K562 (cell line): Measurements from ENCODE around the gene TRPC4AP. TPM values are rescaled to one million over a fixed set of nuclear protein-coding genes. Genes with fewer than 3 reads are reported as not detected.
A peak's percentile ranks its signal among the peaks of the same experiment; 100 is the strongest.

Source experiments
- ATAC-seq: fragments of 200-7000 bp; cut with Tn5 transposase; 3 replicates; pipeline ENCODE4 v1.9.1; 2020; ENCODE audit warnings: moderate library complexity
- BruUV-seq: library from RNA; stranded (reverse); fragments of 400-500 nt; replicated peaks from 2 replicates; lab custom pipeline; 2021; lab: Mats Ljungman, UMichigan
- CTCF ChIA-PET: fragments of 300-600 bp; formaldehyde crosslinking; extraction: SDS; loops from one replicate; lab custom pipeline; 2021; ENCODE audit warnings: low intra/inter-chr PET ratio; lab: Yijun Ruan, JAX
- POLR2A ChIA-PET: fragments of 300-600, 350-650 bp; sonication (Branson Sonifier 250); formaldehyde crosslinking; extraction: SDS; loops from one replicate; lab custom pipeline; 2021; ENCODE audit warnings: antibody characterized with exemption, inconsistent platforms; lab: Yijun Ruan, JAX
- DNase-seq, 4 experiments: peaks; one replicate each; pipeline versions ENCODE4 v3.0.0 to v3.0.0-alpha.2; 2011 to 2018; ENCODE audit warnings: low spot score in 3 of 4, mixed read lengths in 3 of 4; ENCODE audit errors: extremely low read depth in 1 of 4
- FAIRE-seq: peaks from 2 replicates; lab custom pipeline; 2011; peaks lifted over from hg19 to GRCh38; lab: Jason Lieb, UNC
- H2AFZ ChIP-seq: 2 replicates; pipeline ENCODE4 v1.6.0; 2011; ENCODE audit warnings: low read depth, low read length, control low read depth, inconsistent platforms
- H3K27ac ChIP-seq: fragments of 200-600 bp; 3 replicates; pipeline ENCODE4 v1.8.0; 2011; ENCODE audit warnings: low read depth, mild to moderate bottlenecking, control low read depth, inconsistent platforms, low read length, moderate library complexity, mixed read lengths; ENCODE audit errors: extremely low read depth
- H3K27me3 ChIP-seq, 2 experiments: fragments of 300-600 bp in 1 of 2; 2 replicates in 1 of 2; 3 replicates in 1 of 2; pipeline versions ENCODE4 v1.6.0 to v1.8.0; 2011; ENCODE audit warnings: inconsistent platforms in 2 of 2, low read length in 2 of 2, mild to moderate bottlenecking in 1 of 2, mixed read lengths in 1 of 2, moderate library complexity in 1 of 2; ENCODE audit not compliant: control insufficient read depth in 2 of 2, insufficient read depth in 2 of 2
- H3K36me3 ChIP-seq: fragments of 300-600 bp; 3 replicates; pipeline ENCODE4 v1.8.0; 2011; ENCODE audit warnings: mild to moderate bottlenecking, low read length, inconsistent platforms; ENCODE audit not compliant: control insufficient read depth, insufficient read depth
- H3K4me1 ChIP-seq, 2 experiments: fragments of 200-600 bp in 1 of 2; replicated peaks in 1 of 2; 2 replicates in 1 of 2; 3 replicates in 1 of 2; pipeline versions ENCODE4 v1.5.1 to v1.8.0; 2011; ENCODE audit warnings: inconsistent platforms in 2 of 2, low read length in 2 of 2, mild to moderate bottlenecking in 1 of 2, mixed read lengths in 1 of 2, moderate library complexity in 1 of 2; ENCODE audit not compliant: control insufficient read depth in 2 of 2, insufficient read depth in 2 of 2
- H3K4me2 ChIP-seq: 2 replicates; pipeline ENCODE4 v1.6.1; 2011; ENCODE audit warnings: low read length, control low read depth, inconsistent platforms, mixed read lengths; ENCODE audit not compliant: insufficient read depth
- H3K4me3 ChIP-seq: fragments of 200-600 bp; sonication (generic), shearing (Covaris generic); 2 replicates; pipeline ENCODE4 v1.5.1; 2016; ENCODE audit warnings: control low read depth, inconsistent platforms
- H3K79me2 ChIP-seq: fragments of 200-600 bp; 3 replicates; pipeline ENCODE4 v1.8.0; 2011; ENCODE audit warnings: low read length, inconsistent platforms; ENCODE audit not compliant: control insufficient read depth, insufficient read depth
- H3K9ac ChIP-seq, 2 experiments: 2 replicates each; pipeline versions ENCODE4 v1.6.0 to v1.6.1; 2011; ENCODE audit warnings: low read depth in 2 of 2, low read length in 2 of 2, control low read depth in 1 of 2, inconsistent platforms in 1 of 2, mild to moderate bottlenecking in 1 of 2, mixed read lengths in 1 of 2; ENCODE audit not compliant: insufficient read depth in 1 of 2
- H3K9me1 ChIP-seq: one replicate; pipeline ENCODE4 v1.6.0; 2011; ENCODE audit warnings: inconsistent platforms, mild to moderate bottlenecking, low read length, moderate library complexity; ENCODE audit not compliant: control insufficient read depth, insufficient read depth
- H3K9me3 ChIP-seq: replicated peaks from 2 replicates; pipeline ENCODE4 v1.5.1; 2011; ENCODE audit warnings: low read depth, low read length, inconsistent platforms; ENCODE audit not compliant: control insufficient read depth, insufficient read depth
- H4K20me1 ChIP-seq: replicated peaks from 2 replicates; pipeline ENCODE4 v1.6.1; 2011; ENCODE audit warnings: low read length, inconsistent platforms, mixed read lengths; ENCODE audit not compliant: control insufficient read depth, insufficient read depth
- E4F1 ChIP-seq: fragments of 250-450 bp; sonication (Bioruptor Pico); IDR thresholded peaks from 2 replicates; pipeline ENCODE4 v1.5.0; 2021; ENCODE audit warnings: mild to moderate bottlenecking, borderline replicate concordance
- FOS ChIP-seq: IDR thresholded peaks from 3 replicates; pipeline ENCODE4 v1.6.1; 2011; ENCODE audit not compliant: insufficient read length; ENCODE audit errors: extremely low read depth
- HMBOX1 ChIP-seq: sonication (generic); IDR thresholded peaks from 2 replicates; pipeline ENCODE4 v1.6.1; 2016
- POLR2G ChIP-seq: fragments of 200-400 bp; formaldehyde crosslinking; IDR thresholded peaks from 2 replicates; pipeline ENCODE4 v1.6.1; 2017; ENCODE audit warnings: low read depth, mild to moderate bottlenecking, antibody characterized with exemption, low read length, moderate library complexity
- PTBP1 ChIP-seq: fragments of 200-400 bp; formaldehyde crosslinking; IDR thresholded peaks from 2 replicates; pipeline ENCODE4 v1.6.1; 2017; ENCODE audit warnings: low read depth, low read length
- SRSF3 ChIP-seq: fragments of 200-400 bp; formaldehyde crosslinking; IDR thresholded peaks from 2 replicates; pipeline ENCODE4 v1.6.1; 2016; ENCODE audit warnings: mild to moderate bottlenecking, low read length, moderate library complexity; ENCODE audit not compliant: insufficient read depth
- TAF7 ChIP-seq: fragments of 450-650 bp; IDR thresholded peaks from 2 replicates; pipeline ENCODE4 v1.6.1; 2016; ENCODE audit warnings: missing genetic modification characterization, missing compliant biosample characterization
- TCF7 ChIP-seq: sonication (generic); IDR thresholded peaks from 2 replicates; pipeline ENCODE4 v1.6.1; 2016; ENCODE audit warnings: antibody characterized with exemption, borderline replicate concordance
- TRIM24 ChIP-seq, 2 experiments: fragments of 450-650 bp; IDR thresholded peaks; 2 replicates each; pipeline ENCODE4 v1.6.1; 2016
- ZNF780A ChIP-seq: fragments of 250-450 bp; sonication (Bioruptor Pico); IDR thresholded peaks from 2 replicates; pipeline ENCODE4 v1.5.0; 2021; ENCODE audit warnings: mild to moderate bottlenecking
- WGBS: fragments of 100-300 bp; shearing (Covaris generic); methylation state at CpG from one replicate; pipeline ENCODE4 v1.1.6; 2016; ENCODE audit warnings: low coverage, mixed read lengths; ENCODE audit not compliant: insufficient coverage; ENCODE audit errors: missing lambda C conversion rate; 5-methylcytosine and 5-hydroxymethylcytosine counted together
- in situ Hi-C: fragments of 300-500 bp; cut with MboI; formaldehyde crosslinking; loops from 4 replicates; pipeline ENCODE4 v1.15.0; 2018; ENCODE audit warnings: inconsistent platforms, mixed read lengths
- intact Hi-C: fragments of 100-400 bp; cut with micrococcal nuclease; formaldehyde crosslinking; loops from 2 replicates; pipeline ENCODE4 v1.14.2; 2022
- polyA plus RNA-seq, 8 experiments: library from polyadenylated mRNA; depleted of rRNA in 4 of 8; stranded (reverse) in 5 of 8; unstranded in 3 of 8; fragments of >200 nt; fragmentation: Nextera tagmentation in 2 of 8; fragmentation: Illumina TruSeq in 1 of 8; extraction: Ambion mirVana in 2 of 8; extraction: Trizol in 1 of 8; gene quantifications; 2 replicates each; pipeline versions ENCODE4 v1.2.1 to v1.2.3, GENCODE V29; 2011 to 2014; ENCODE audit warnings: inconsistent platforms in 1 of 8, missing spikeins in 1 of 8
- total RNA-seq, 7 experiments: library from RNA; depleted of rRNA in 6 of 7; stranded (reverse); fragments of >200 nt in 6 of 7; fragmentation: Illumina TruSeq in 2 of 7; extraction: Trizol in 2 of 7; gene quantifications; 2 replicates each; pipeline versions ENCODE4 v1.2.1 to v1.2.3, GENCODE V29; 2011 to 2021; ENCODE audit warnings: low replicate concordance in 1 of 7

Gene TRPC4AP
- total and polyA plus RNA-seq, 9 of the 15 experiments (the other 6 are each of a cell fraction or from before 2014, with no cell fraction given), result 2.3 to 70.3 (median 33.3) TPM

- peak; percentile 26; the same call in 1 of the 2 replicates for TF ChIP-seq POLR2G
- TF ChIP-seq PTBP1, result no peak
- Histone ChIP-seq H3K27ac (no peak overlapping the region), H3K79me2 (no peaks in the 10 kb centered on the region), H3K9me3 (no peaks in the 10 kb centered on the region), H3K4me1 (peaks cover 15 to 53% of the 10 kb centered on the region in 2 experiments; a peak in 4 of 5 replicates), H2AFZ (0 out of 2 replicates have a peak overlapping the region, but pooled peaks have one; percentile 36), H3K9ac (no peak overlapping the region), H4K20me1 (no peaks in the 10 kb centered on the region), H3K9me1 (no peaks in the 10 kb centered on the region), H3K36me3 (no peaks in the 10 kb centered on the region), H3K4me2 (no peak overlapping the region), H3K27me3 (no peaks in the 10 kb centered on the region), H3K4me3 (no peak overlapping the region)
- ChIA-PET POLR2A (interaction anchor here (0.6 kb wide), 1 partner anchor 194 kb away, joined by 3 read pairs; no protein-coding TSS in a partner anchor), CTCF (no interaction called here)
- BruUV-seq, result no TSS peak
- 61% methylated on average over 19 of the region's 21 CpGs for WGBS
- ATAC-seq (no peak), DNase-seq (no peak), FAIRE-seq (no peak)
- in situ Hi-C loops (no loop called here), intact Hi-C loops (no loop called here)
Observed at GRCh38 chr20:34982270-34983088, 110.1 kb downstream of the TRPC4AP start.

GRCh38 chr20:34980543-34981233 lies 111.9 kb downstream of the TRPC4AP start:
- Histone ChIP-seq H3K9ac (peak overlapping the region in 1 of 2 experiments; percentile 23; a peak in 1 of 4 replicates), H3K36me3 (no peaks in the 10 kb centered on the region), H3K4me1 (peaks cover 24 to 49% of the 10 kb centered on the region in 2 experiments; a peak in 4 of 5 replicates), H3K9me1 (peaks cover 3% of the 10 kb centered on the region), H3K79me2 (no peaks in the 10 kb centered on the region), H3K4me3 (no peak overlapping the region), H3K9me3 (no peaks in the 10 kb centered on the region), H3K27ac (no peak overlapping the region), H3K4me2 (no peak overlapping the region), H3K27me3 (no peaks in the 10 kb centered on the region), H4K20me1 (no peaks in the 10 kb centered on the region), H2AFZ (peak overlapping the region; percentile 36; the same call in 1 of the 2 replicates)
- ChIA-PET CTCF (no interaction called here), POLR2A (no interaction called here)
- WGBS, result 77% methylated on average over 21 of the region's 22 CpGs
- intact Hi-C loops (no loop called here), in situ Hi-C loops (no loop called here)
- ATAC-seq (no peak), DNase-seq (peak in 1 of 4 experiments; percentile 50), FAIRE-seq (peak; percentile 6)
- no TSS peak for BruUV-seq
- TF ChIP-seq HMBOX1 (no peak), POLR2G (0 out of 2 replicates have a peak, but pooled peaks have one; percentile 18), FOS (no peak), TRIM24 (IDR thresholded peaks at IDR 0.05) (no peak), TAF7 (tag) (no peak), ZNF780A (no peak), TCF7 (no peak), E4F1 (no peak), SRSF3 (no peak)
